Uterus (tissue), 2 donors: ENCODE measurements around the gene GABPB2.

Experiments used
- POLR2A ChIP-seq, 2 donors: fragments of 450-650 bp; IDR thresholded peaks; one replicate each; pipeline ENCODE4 v1.6.1; 2016; ENCODE audit warnings: antibody characterized with exemption in 2 of 2, mild to moderate bottlenecking in 1 of 2, moderate library complexity in 1 of 2
- TF ChIP-seq, protein P1 (sequence below), 4 experiments: fragments of 200-600 bp in 2 of 4; fragments of 450-650 bp in 2 of 4; sonication (generic) in 2 of 4; IDR thresholded peaks; one replicate each; pipeline ENCODE4 v1.5.1; 2016 to 2019; ENCODE audit warnings: antibody characterized with exemption in 4 of 4, mild to moderate bottlenecking in 2 of 4, moderate library complexity in 1 of 4

GRCh38 chr1:151147132-151147503 lies 76.6 kb downstream of the GABPB2 start:
- TF ChIP-seq, protein P1, sequence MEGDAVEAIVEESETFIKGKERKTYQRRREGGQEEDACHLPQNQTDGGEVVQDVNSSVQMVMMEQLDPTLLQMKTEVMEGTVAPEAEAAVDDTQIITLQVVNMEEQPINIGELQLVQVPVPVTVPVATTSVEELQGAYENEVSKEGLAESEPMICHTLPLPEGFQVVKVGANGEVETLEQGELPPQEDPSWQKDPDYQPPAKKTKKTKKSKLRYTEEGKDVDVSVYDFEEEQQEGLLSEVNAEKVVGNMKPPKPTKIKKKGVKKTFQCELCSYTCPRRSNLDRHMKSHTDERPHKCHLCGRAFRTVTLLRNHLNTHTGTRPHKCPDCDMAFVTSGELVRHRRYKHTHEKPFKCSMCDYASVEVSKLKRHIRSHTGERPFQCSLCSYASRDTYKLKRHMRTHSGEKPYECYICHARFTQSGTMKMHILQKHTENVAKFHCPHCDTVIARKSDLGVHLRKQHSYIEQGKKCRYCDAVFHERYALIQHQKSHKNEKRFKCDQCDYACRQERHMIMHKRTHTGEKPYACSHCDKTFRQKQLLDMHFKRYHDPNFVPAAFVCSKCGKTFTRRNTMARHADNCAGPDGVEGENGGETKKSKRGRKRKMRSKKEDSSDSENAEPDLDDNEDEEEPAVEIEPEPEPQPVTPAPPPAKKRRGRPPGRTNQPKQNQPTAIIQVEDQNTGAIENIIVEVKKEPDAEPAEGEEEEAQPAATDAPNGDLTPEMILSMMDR (IDR thresholded peaks at IDR 0.05): no peak
- no peak for TF ChIP-seq POLR2A (IDR thresholded peaks at IDR 0.05)
